HG03103 (cell line): ENCODE results near the gene PLCB2.

Source experiments
- ATAC-seq: cut with Tn5 transposase; IDR thresholded peaks from one replicate; pipeline ENCODE4 v1.9.1; 2021; ENCODE audit warnings: low read depth; ENCODE audit not compliant: unreplicated experiment

PLCB2 gene

GRCh38 chr15:40325700-40326099 is 18.0 kb upstream of the PLCB2 start:
- no peak for ATAC-seq

GRCh38 chr15:40325188-40325587 is 17.5 kb upstream of the PLCB2 start:
- no peak for ATAC-seq

- ATAC-seq: peak; percentile 7
Observed at GRCh38 chr15:40323953-40324937, 16.5 kb upstream of the PLCB2 start.

GRCh38 chr15:40323239-40323952 is 15.7 kb upstream of the PLCB2 start, which contains the start of gene INAFM2:
INAFM2 (plus strand) TSS chr15:40323692; CDS start chr15:40324056, 364 bp downstream.
- ATAC-seq: peak; percentile 81

- no peak for ATAC-seq
Observed at GRCh38 chr15:40322531-40323238, 14.9 kb upstream of the PLCB2 start.

- ATAC-seq: no peak
Observed at GRCh38 chr15:40320931-40321371, 13.2 kb upstream of the PLCB2 start.

- no peak for ATAC-seq
Observed at GRCh38 chr15:40320409-40320808, 12.7 kb upstream of the PLCB2 start.

GRCh38 chr15:40317580-40317979 is 9.8 kb upstream of the PLCB2 start:
- ATAC-seq: no peak

GRCh38 chr15:40316931-40317330 is 9.2 kb upstream of the PLCB2 start:
- ATAC-seq: no peak

GRCh38 chr15:40314723-40315276 is 7.1 kb upstream of the PLCB2 start:
- no peak for ATAC-seq

GRCh38 chr15:40313531-40314398 is 6.0 kb upstream of the PLCB2 start:
- ATAC-seq: no peak

GRCh38 chr15:40312370-40313158 is 4.8 kb upstream of the PLCB2 start:
- no peak for ATAC-seq

- no peak for ATAC-seq
Observed at GRCh38 chr15:40310993-40311392, 3.3 kb upstream of the PLCB2 start.

- no peak for ATAC-seq
Observed at GRCh38 chr15:40310001-40310959, 2.5 kb upstream of the PLCB2 start.

GRCh38 chr15:40309344-40309862 is 1.7 kb upstream of the PLCB2 start:
- ATAC-seq: no peak

GRCh38 chr15:40306908-40307307 is 827 bp downstream of the PLCB2 start:
- ATAC-seq: no peak

GRCh38 chr15:40306371-40306770 is 1.4 kb downstream of the PLCB2 start:
- ATAC-seq: no peak
